Urinary bladder (tissue), 4 donors: ENCODE results near the gene CNOT11. TPM values are rescaled to one million over a fixed set of nuclear protein-coding genes. Genes with fewer than 3 reads are reported as not detected.

Experiments
- DNase-seq: peaks from one replicate; pipeline ENCODE4 v3.0.0-alpha.2; 2015; ENCODE audit errors: extremely low spot score
- H3K27ac ChIP-seq: one replicate; pipeline ENCODE4 v1.5.1; 2013; ENCODE audit warnings: low read depth, mild to moderate bottlenecking, moderate library complexity
- H3K36me3 ChIP-seq: one replicate; pipeline ENCODE4 v1.6.1; 2013; ENCODE audit warnings: mild to moderate bottlenecking, moderate library complexity; ENCODE audit not compliant: insufficient read depth
- H3K4me1 ChIP-seq: one replicate; pipeline ENCODE4 v1.6.1; 2013; ENCODE audit warnings: mild to moderate bottlenecking, moderate library complexity; ENCODE audit not compliant: insufficient read depth
- H3K4me3 ChIP-seq: one replicate; pipeline ENCODE4 v1.5.1; 2013; ENCODE audit warnings: low read depth, low read length
- WGBS: extraction: QIAGEN DNeasy Blood & Tissue Kit; methylation state at CpG from one replicate; pipeline ENCODE4 v1.1.7; 2013; 5-methylcytosine and 5-hydroxymethylcytosine counted together
- polyA plus RNA-seq: library from polyadenylated mRNA; stranded (reverse); fragments of 200-250 nt; gene quantifications from one replicate; pipeline ENCODE4 v1.2.3, GENCODE V29; 2013
- total RNA-seq: library from RNA; depleted of rRNA; stranded (reverse); fragments of >200 nt; gene quantifications from one replicate; pipeline ENCODE4 v1.2.3, GENCODE V29; 2014
- donor health status: healthy with polysubstance abuse.
- donor health status: healthy.

The CNOT11 gene
- total and polyA plus RNA-seq, 2 donors = 21.8 to 23.1 TPM

GRCh38 chr2:101253703-101254450 lies 1.2 kb downstream of the CNOT11 start:
- WGBS = 29% methylated on average over 17 of the region's 17 CpGs

GRCh38 chr2:101255501-101255900 lies 2.8 kb downstream of the CNOT11 start:
- Histone ChIP-seq H3K4me3 (no peak overlapping the region), H3K27ac (no peak overlapping the region), H3K36me3 (peaks cover 4% of the 10 kb centered on the region), H3K4me1 (peaks cover 4% of the 10 kb centered on the region)
- DNase-seq = no peak
- 89% methylated on average over 3 of the region's 3 CpGs for WGBS

More at GRCh38 chr2:101253703-101254450, 1.2 kb downstream of the CNOT11 start:
- no peak for DNase-seq
- Histone ChIP-seq H3K4me3 (peak overlapping the region; percentile 90), H3K36me3 (no peaks in the 10 kb centered on the region), H3K4me1 (peaks cover 4% of the 10 kb centered on the region), H3K27ac (no peak overlapping the region)

- Histone ChIP-seq H3K4me1 (peaks cover 4% of the 10 kb centered on the region), H3K4me3 (no peak overlapping the region), H3K27ac (no peak overlapping the region), H3K36me3 (peaks cover 4% of the 10 kb centered on the region)
- no peak for DNase-seq
- WGBS = 96% methylated on average over 2 of the region's 2 CpGs
Observed at GRCh38 chr2:101256316-101256715, 3.6 kb downstream of the CNOT11 start.

GRCh38 chr2:101258804-101259203 lies 6.1 kb downstream of the CNOT11 start:
- peaks cover 4% of the 10 kb centered on the region for H3K36me3 ChIP-seq
- 97% methylated on average over 8 of the region's 8 CpGs for WGBS
- peaks cover 4% of the 10 kb centered on the region for H3K4me1 ChIP-seq
- H3K27ac ChIP-seq = no peak overlapping the region
- H3K4me3 ChIP-seq = no peak overlapping the region
- no peak for DNase-seq

- 81% methylated on average over 4 of the region's 4 CpGs for WGBS
- Histone ChIP-seq H3K4me1 (no peaks in the 10 kb centered on the region), H3K27ac (no peak overlapping the region), H3K4me3 (no peak overlapping the region), H3K36me3 (peaks cover 4% of the 10 kb centered on the region)
- no peak for DNase-seq
Observed at GRCh38 chr2:101262142-101262541, 9.5 kb downstream of the CNOT11 start.

- Histone ChIP-seq H3K27ac (no peak overlapping the region), H3K4me3 (no peak overlapping the region), H3K36me3 (peaks cover 4% of the 10 kb centered on the region), H3K4me1 (no peaks in the 10 kb centered on the region)
- WGBS = 91% methylated on average over 1 of the region's 1 CpG
- DNase-seq = no peak
Observed at GRCh38 chr2:101263377-101263800, 10.7 kb downstream of the CNOT11 start.

- Histone ChIP-seq H3K36me3 (peaks cover 4% of the 10 kb centered on the region), H3K4me1 (no peaks in the 10 kb centered on the region), H3K4me3 (no peak overlapping the region), H3K27ac (no peak overlapping the region)
- DNase-seq = no peak
- 92% methylated on average over 13 of the region's 13 CpGs for WGBS
Observed at GRCh38 chr2:101264360-101264939, 11.8 kb downstream of the CNOT11 start.

GRCh38 chr2:101265893-101266499 lies 13.3 kb downstream of the CNOT11 start:
- DNase-seq = no peak
- Histone ChIP-seq H3K4me1 (no peaks in the 10 kb centered on the region), H3K36me3 (no peaks in the 10 kb centered on the region), H3K4me3 (no peak overlapping the region), H3K27ac (no peak overlapping the region)
- 79% methylated on average over 11 of the region's 11 CpGs for WGBS

- Histone ChIP-seq H3K4me3 (no peak overlapping the region), H3K27ac (no peak overlapping the region), H3K4me1 (no peaks in the 10 kb centered on the region), H3K36me3 (no peaks in the 10 kb centered on the region)
- 82% methylated on average over 15 of the region's 15 CpGs for WGBS
- no peak for DNase-seq
Observed at GRCh38 chr2:101267671-101268656, 15.3 kb downstream of the CNOT11 start.

GRCh38 chr2:101270700-101271259 lies 18.1 kb downstream of the CNOT11 start:
- Histone ChIP-seq H3K36me3 (peaks cover 2% of the 10 kb centered on the region), H3K27ac (no peak overlapping the region), H3K4me3 (no peak overlapping the region), H3K4me1 (no peaks in the 10 kb centered on the region)
- WGBS = 87% methylated on average over 8 of the region's 8 CpGs
- DNase-seq = no peak

- Histone ChIP-seq H3K27ac (no peak overlapping the region), H3K4me3 (no peak overlapping the region), H3K4me1 (no peaks in the 10 kb centered on the region), H3K36me3 (peaks cover 2% of the 10 kb centered on the region)
- WGBS = 79% methylated on average over 3 of the region's 3 CpGs
- DNase-seq = no peak
Observed at GRCh38 chr2:101272045-101272784, 19.5 kb downstream of the CNOT11 start.

GRCh38 chr2:101273056-101273455 lies 20.4 kb downstream of the CNOT11 start:
- H3K36me3 ChIP-seq = peaks cover 2% of the 10 kb centered on the region
- 71% methylated on average over 8 of the region's 8 CpGs for WGBS
- H3K27ac ChIP-seq = no peak overlapping the region
- H3K4me3 ChIP-seq = no peak overlapping the region
- no peaks in the 10 kb centered on the region for H3K4me1 ChIP-seq
- no peak for DNase-seq
